Left lobe of liver (tissue), 2 donors: ENCODE measurements around the gene UBP1. TPM values are rescaled to one million over a fixed set of nuclear protein-coding genes. Genes with fewer than 3 reads are reported as not detected.
"Not testable (repeated sequence)": the region's sequence is repeated elsewhere in the genome, so short reads cannot be mapped to it uniquely, and the experiment has no call there.

Experiments
- ATAC-seq: fragments of 200-7000 bp; cut with Tn5 transposase; one replicate; pipeline ENCODE4 v1.9.1; 2020; ENCODE audit warnings: mild to moderate bottlenecking, moderate library complexity
- DNase-seq: peaks from one replicate; pipeline ENCODE4 v3.0.0-alpha.2; 2020; ENCODE audit warnings: low spot score
- total RNA-seq: library from RNA; stranded (reverse); gene quantifications from one replicate; pipeline ENCODE4 v1.2.1, GENCODE V29; 2021
- donor health status: DM: no; HTN: no; CAD: no; lungs with moderate emphysema.
- donor health status: DM: no; HTN: yes; CAD: no.

UBP1 gene
- total RNA-seq, 1 donor from 2014 or later = 24.3 TPM

DNA sequence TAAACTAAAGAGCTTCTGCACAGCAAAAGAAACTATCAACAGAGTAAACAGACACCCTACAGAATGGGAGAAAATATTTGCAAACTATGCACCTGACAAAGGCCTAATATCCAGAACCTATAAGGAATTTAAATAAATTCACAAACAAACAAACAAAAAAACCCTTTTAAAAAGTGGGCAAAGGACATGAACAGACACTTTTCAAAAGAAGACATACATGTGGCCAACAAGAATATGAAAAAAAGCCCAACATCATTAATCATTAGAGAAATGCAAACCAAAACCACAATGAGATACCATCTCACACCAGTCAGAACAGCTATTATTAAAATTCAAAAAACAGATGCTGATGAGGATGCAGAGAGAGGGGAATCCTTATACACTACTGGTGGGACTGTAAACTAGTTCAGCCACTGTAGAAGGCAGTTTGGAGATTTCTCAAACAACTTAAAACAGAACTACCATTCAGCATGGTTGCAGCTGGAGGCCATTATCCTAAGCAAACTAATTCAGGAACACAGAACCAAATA is 101.2 kb downstream of the UBP1 start:
- DNase-seq, ATAC-seq: not testable (repeated sequence)

Other genes with a start within 250 kb of the UBP1 start
- gene SUSD5, start 221.6 kb downstream of the UBP1 start, total RNA-seq = 0.05 TPM
- gene FBXL2, start 163.0 kb downstream of the UBP1 start, total RNA-seq = 0.38 TPM